ENCODE results near the gene FLT4.

Gene FLT4

DNA sequence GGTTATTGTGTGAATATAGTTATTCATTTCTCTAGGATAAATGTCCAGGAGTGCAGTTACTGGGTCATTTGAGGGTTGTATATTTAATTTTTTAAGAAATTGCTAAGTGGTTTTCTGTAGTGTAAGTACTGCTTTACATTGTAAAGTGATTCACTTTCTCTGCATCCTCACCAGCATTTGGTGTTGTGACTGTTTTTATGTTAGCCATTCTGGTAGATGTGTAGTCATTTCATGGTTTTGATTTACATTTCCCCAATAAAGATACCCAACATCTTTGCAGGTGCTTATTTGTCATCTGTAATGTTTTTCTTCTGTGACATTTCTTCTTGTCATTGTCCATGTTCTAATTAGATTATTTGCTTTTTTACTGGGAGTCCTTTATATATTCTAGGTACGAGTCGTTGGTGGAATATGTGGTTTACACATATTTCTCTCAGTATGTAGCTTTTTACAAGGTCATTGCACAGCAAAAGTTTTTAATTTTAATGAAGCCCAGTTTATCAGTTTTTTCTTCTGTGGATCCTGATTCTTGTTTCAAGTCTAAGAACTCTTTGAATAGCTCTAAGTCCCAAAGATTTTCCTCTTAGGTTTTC is 92.1 kb downstream of the FLT4 start:
- Histone ChIP-seq H3K9me3 (no peaks in the 10 kb centered on the region), H3K36me3 (peaks cover under 1 to 32% (median 30%) of the 10 kb centered on the region in 3 donors), H3K27me3 (no peaks in the 10 kb centered on the region), H3K27ac (no peak overlapping the region), H3K4me3 (no peak overlapping the region), H3K4me1 (no peaks in the 10 kb centered on the region)
- no peak for DNase-seq
- intact Hi-C loops (cut with DNase I; ENCODE audit: low total_unique reads): no loop called here
- no peak for TF ChIP-seq CTCF (IDR thresholded peaks at IDR 0.05)

DNA sequence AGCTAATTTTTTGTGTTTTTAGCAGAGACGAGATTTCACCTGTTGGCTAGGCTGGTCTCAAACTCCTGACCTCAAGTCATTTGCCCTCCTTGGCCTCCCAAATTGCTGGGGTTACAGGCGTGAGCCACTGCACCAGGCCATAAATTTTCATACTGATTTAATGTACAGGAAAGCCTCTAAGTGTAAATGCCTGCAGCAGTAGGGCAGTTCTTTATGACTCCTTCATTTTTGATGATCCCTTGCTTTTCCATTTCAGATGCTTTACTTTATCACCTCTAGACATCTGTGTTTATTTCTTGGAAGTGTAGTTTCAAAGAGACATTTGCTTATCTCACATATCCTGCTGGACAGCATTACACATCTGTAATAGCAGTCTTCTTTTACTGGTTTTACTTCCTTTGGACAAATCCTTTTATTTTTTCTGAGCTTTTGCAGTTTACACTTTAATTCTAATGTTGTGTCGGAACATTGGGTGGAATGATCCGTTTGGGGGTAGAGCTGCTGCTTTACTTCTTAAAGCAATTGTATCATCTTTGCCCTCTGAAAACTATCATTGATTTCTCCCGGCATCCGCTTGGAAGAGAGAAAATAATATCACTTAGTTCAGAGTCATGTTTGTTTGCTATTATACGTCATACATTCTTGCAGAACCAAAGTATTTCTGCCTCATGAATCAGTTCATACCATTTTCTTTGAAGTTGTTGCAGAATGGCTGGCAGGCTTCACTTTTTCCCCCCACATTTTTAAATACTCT is 94.1 kb downstream of the FLT4 start:
- Histone ChIP-seq H3K4me1 (no peaks in the 10 kb centered on the region), H3K4me3 (no peak overlapping the region), H3K36me3 (peaks cover 6 to 46% (median 43%) of the 10 kb centered on the region in 3 donors), H3K9me3 (no peaks in the 10 kb centered on the region), H3K27ac (no peak overlapping the region), H3K27me3 (no peaks in the 10 kb centered on the region)
- no peak for DNase-seq
- intact Hi-C loops (cut with DNase I; ENCODE audit: low total_unique reads): no loop called here
- no peak for TF ChIP-seq CTCF (IDR thresholded peaks at IDR 0.05)

GRCh38 chr5:180553530-180553929 is 95.9 kb downstream of the FLT4 start:
- intact Hi-C loops (cut with DNase I; ENCODE audit: low total_unique reads): no loop called here
- Histone ChIP-seq H3K9me3 (no peaks in the 10 kb centered on the region), H3K4me3 (no peak overlapping the region), H3K4me1 (no peaks in the 10 kb centered on the region), H3K27me3 (no peaks in the 10 kb centered on the region), H3K27ac (no peak overlapping the region), H3K36me3 (peaks cover 6 to 53% (median 50%) of the 10 kb centered on the region in 3 donors)
- no peak for TF ChIP-seq CTCF (IDR thresholded peaks at IDR 0.05)
- no peak for DNase-seq
